Pancreas (tissue), 10 donors: ENCODE data around the gene AOAH. TPM values are rescaled to one million over a fixed set of nuclear protein-coding genes. Genes with fewer than 3 reads are reported as not detected.
"Not testable (repeated sequence)": the region's sequence is repeated elsewhere in the genome, so short reads cannot be mapped to it uniquely, and the experiment has no call there.

Experiments used
- ATAC-seq, 4 donors: fragments of 200-7000 bp; cut with Tn5 transposase; one replicate each; pipeline versions ENCODE4 v1.8.0 to v1.9.1; 2020; ENCODE audit warnings: mild to moderate bottlenecking in 4 of 4, moderate library complexity in 4 of 4
- DNase-seq, 6 donors: peaks; one replicate each; pipeline ENCODE4 v3.0.0-alpha.2; 2020
- FAIRE-seq: peaks from 2 replicates; lab custom pipeline; 2012; peaks lifted over from hg19 to GRCh38; lab: Jason Lieb, UNC
- H3K27ac ChIP-seq, 4 donors: fragments of 200-600 bp; sonication (generic); 1 replicate in 3 of 4; 2 replicates in 1 of 4; pipeline versions ENCODE4 v1.5.0 to v1.8.0; 2020
- H3K27me3 ChIP-seq, 4 donors: fragments of 200-600 bp; one replicate each; pipeline ENCODE4 v1.8.0; 2021
- H3K36me3 ChIP-seq, 3 donors: fragments of 200-600 bp; sonication (generic) in 1 of 3; one replicate each; pipeline versions ENCODE4 v1.5.0 to v1.8.0; 2020 to 2021
- H3K4me1 ChIP-seq, 3 donors: fragments of 200-600 bp; one replicate each; pipeline ENCODE4 v1.8.0; 2021
- H3K4me3 ChIP-seq, 4 donors: fragments of 200-600 bp; sonication (generic) in 2 of 4; one replicate each; pipeline versions ENCODE4 v1.5.0 to v1.8.0; 2020 to 2021
- H3K9me3 ChIP-seq, 4 donors: fragments of 200-600 bp; one replicate each; pipeline ENCODE4 v1.8.0; 2021
- CTCF ChIP-seq, 4 donors: fragments of 200-600 bp; sonication (generic) in 3 of 4; IDR thresholded peaks; one replicate each; pipeline versions ENCODE4 v1.5.0 to v1.8.0; 2021; ENCODE audit warnings: antibody characterized with exemption in 4 of 4
- WGBS, 2 donors: extraction: QIAGEN DNeasy Blood & Tissue Kit; methylation state at CpG; one replicate each; pipeline ENCODE4 v1.1.7; 2013; 5-methylcytosine and 5-hydroxymethylcytosine counted together
- intact Hi-C, 3 donors: fragments of 100-400 bp; cut with DNase I; formaldehyde crosslinking; loops; one replicate each; pipeline versions ENCODE4 v1.11.1 to v1.14.2; 2022
- polyA plus RNA-seq, 2 donors: library from polyadenylated mRNA; stranded (reverse); fragments of 200-250 nt; gene quantifications; one replicate each; pipeline ENCODE4 v1.2.3, GENCODE V29; 2013
- total RNA-seq, 6 donors: library from RNA; stranded (reverse); fragmentation: NEBNext Ultra II Directional in 4 of 6; extraction: Animal tissue kit (Norgen Biotek cat#: 25700) in 4 of 6; gene quantifications; one replicate each; pipeline versions ENCODE4 v1.2.1 to v1.2.4, GENCODE V29; 2021 to 2023
- donor health status: healthy with polysubstance abuse.
- donor health status: DM: no; HTN: no; CAD: no; lungs with moderate emphysema.
- donor health status: DM: no; HTN: no; CAD: no.
- donor health status: control.
- donor health status: control.
- donor health status: Bipolar disorder and iron deficiency.
- donor health status: DM: yes; HTN: yes; CAD: no.
- donor health status: DM: no; HTN: no; CAD: no.
- donor health status: DM: no; HTN: no; CAD: no.
- donor health status: DM: yes; HTN: yes; CAD: no.

The AOAH gene
- total and polyA plus RNA-seq, 8 donors: 0.79 to 9.0 (median 2.1) TPM

GRCh38 chr7:36484265-36484664 is 240.0 kb downstream of the AOAH start:
- 46 to 54% methylated on average over 8 of the region's 8 CpGs for WGBS, 2 donors
- Histone ChIP-seq H3K36me3 (no peaks in the 10 kb centered on the region), H3K4me1 (no peaks in the 10 kb centered on the region), H3K27me3 (no peaks in the 10 kb centered on the region), H3K4me3 (no peak overlapping the region), H3K27ac (peak overlapping the region in 1 of 4 donors; percentile 2), H3K9me3 (no peaks in the 10 kb centered on the region)
- DNase-seq (no peak), ATAC-seq (peak; percentile 20 to 56 (median 36)), FAIRE-seq (no peak)
- intact Hi-C loops: loop anchor here in 1 of 3 donors (10.0 kb wide), 1 partner anchor 711 kb away; no protein-coding TSS in a partner anchor
- no peak for TF ChIP-seq CTCF (IDR thresholded peaks at IDR 0.05)

- intact Hi-C loops: loop anchor here in 1 of 3 donors (10.0 kb wide), 1 partner anchor 711 kb away; no protein-coding TSS in a partner anchor
- not testable (repeated sequence) for FAIRE-seq
- 63 to 74% methylated on average over 4 of the region's 4 CpGs for WGBS, 2 donors
These were observed 240.4 kb downstream of the AOAH start for GRCh38 chr7:36483853-36484252.

GRCh38 chr7:36478745-36479144 is 245.5 kb downstream of the AOAH start:
- Histone ChIP-seq H3K27me3 (no peaks in the 10 kb centered on the region), H3K27ac (no peak overlapping the region), H3K9me3 (no peaks in the 10 kb centered on the region), H3K4me3 (no peak overlapping the region), H3K36me3 (no peaks in the 10 kb centered on the region), H3K4me1 (no peaks in the 10 kb centered on the region)
- ATAC-seq (no peak), FAIRE-seq (no peak), DNase-seq (no peak)
- TF ChIP-seq CTCF (IDR thresholded peaks at IDR 0.05): no peak
- intact Hi-C loops: loop anchor here in 1 of 3 donors (10.0 kb wide), 1 partner anchor 716 kb away; no protein-coding TSS in a partner anchor
- WGBS, 2 donors: 95 to 100% methylated on average over 2 of the region's 2 CpGs

More at GRCh38 chr7:36483853-36484252, 240.4 kb downstream of the AOAH start:
- not testable (repeated sequence) for H3K9me3 ChIP-seq, ATAC-seq, H3K36me3 ChIP-seq, H3K4me3 ChIP-seq, H3K4me1 ChIP-seq, H3K27me3 ChIP-seq, H3K27ac ChIP-seq, DNase-seq

GRCh38 chr7:36475381-36475780 is 248.9 kb downstream of the AOAH start:
- Histone ChIP-seq H3K4me3 (no peak overlapping the region), H3K4me1 (no peaks in the 10 kb centered on the region), H3K9me3 (no peaks in the 10 kb centered on the region), H3K27ac (no peak overlapping the region), H3K27me3 (no peaks in the 10 kb centered on the region), H3K36me3 (no peaks in the 10 kb centered on the region)
- no peak for FAIRE-seq
- no peak for DNase-seq
- intact Hi-C loops: loop anchor here in 1 of 3 donors (10.0 kb wide), 1 partner anchor 719 kb away; no protein-coding TSS in a partner anchor
- 83 to 89% methylated on average over 3 of the region's 3 CpGs for WGBS, 2 donors
- TF ChIP-seq CTCF (IDR thresholded peaks at IDR 0.05): no peak
- ATAC-seq: no peak

GRCh38 chr7:36475011-36475342 is 249.3 kb downstream of the AOAH start:
- H3K36me3 ChIP-seq: no peaks in the 10 kb centered on the region
- ATAC-seq (no peak), FAIRE-seq (no peak), DNase-seq (no peak)
- no peak for TF ChIP-seq CTCF (IDR thresholded peaks at IDR 0.05)
- intact Hi-C loops: loop anchor here in 1 of 3 donors (10.0 kb wide), 1 partner anchor 720 kb away; no protein-coding TSS in a partner anchor
- no peaks in the 10 kb centered on the region for H3K27me3 ChIP-seq
- H3K4me3 ChIP-seq: no peak overlapping the region
- H3K4me1 ChIP-seq: no peaks in the 10 kb centered on the region
- H3K27ac ChIP-seq: no peak overlapping the region
- no peaks in the 10 kb centered on the region for H3K9me3 ChIP-seq
